NCI-H1436 (cell line): ENCODE results near the gene ADGRV1.
A peak's percentile ranks its signal among the peaks of the same experiment; 100 is the strongest.
"Not testable (repeated sequence)": the region's sequence is repeated elsewhere in the genome, so short reads cannot be mapped to it uniquely, and the experiment has no call there.

ENCODE experiments used
- DNase-seq: peaks from one replicate; lab custom pipeline; 2025; lab: John Stamatoyannopoulos, UW

ADGRV1 gene

DNA sequence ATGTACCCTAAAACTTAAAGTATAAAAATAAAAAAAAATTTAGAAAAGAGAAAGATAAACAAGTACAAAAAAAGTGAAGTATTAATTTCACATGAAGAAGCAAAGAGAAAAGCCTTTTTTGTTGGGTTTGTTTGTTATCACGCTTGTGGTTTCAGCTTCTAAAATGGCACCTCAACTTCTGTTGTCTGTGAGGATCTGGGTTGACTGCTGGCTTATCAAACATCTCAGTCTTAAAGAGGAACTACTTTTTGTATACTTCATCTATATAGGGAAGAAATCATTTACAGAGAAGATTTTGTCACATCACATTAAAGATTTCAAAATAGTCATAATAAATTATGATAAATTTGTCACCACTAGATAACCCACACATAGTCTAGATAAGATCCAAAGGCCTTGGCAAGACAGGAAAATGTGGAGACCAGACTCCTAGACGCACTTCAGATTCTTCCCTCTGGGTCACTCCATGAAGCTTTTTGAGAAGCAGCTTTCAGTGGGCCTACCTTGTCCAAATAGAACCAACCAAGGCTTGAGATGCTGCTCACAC lies 8.8 kb upstream of the ADGRV1 start:
- DNase-seq, result no peak

DNA sequence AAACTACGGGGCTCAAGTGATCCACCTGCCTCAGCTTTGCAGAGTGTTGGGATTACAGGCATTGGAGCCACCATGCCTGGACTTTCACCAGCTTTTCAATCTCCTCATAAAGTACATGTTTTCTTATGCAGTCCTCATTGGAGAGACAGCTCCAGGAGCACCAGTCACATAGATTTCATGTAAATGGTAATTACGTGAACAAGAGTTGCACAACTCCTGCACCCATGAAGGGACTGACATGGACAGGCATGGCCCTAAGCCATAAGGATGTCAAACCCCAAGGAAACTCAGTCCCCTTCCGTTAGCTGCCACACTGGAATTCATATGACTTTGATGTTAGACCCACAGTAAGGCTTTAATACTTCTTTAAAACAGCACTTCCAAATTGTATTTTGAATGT lies 7.6 kb upstream of the ADGRV1 start:
- DNase-seq, result no peak

DNA sequence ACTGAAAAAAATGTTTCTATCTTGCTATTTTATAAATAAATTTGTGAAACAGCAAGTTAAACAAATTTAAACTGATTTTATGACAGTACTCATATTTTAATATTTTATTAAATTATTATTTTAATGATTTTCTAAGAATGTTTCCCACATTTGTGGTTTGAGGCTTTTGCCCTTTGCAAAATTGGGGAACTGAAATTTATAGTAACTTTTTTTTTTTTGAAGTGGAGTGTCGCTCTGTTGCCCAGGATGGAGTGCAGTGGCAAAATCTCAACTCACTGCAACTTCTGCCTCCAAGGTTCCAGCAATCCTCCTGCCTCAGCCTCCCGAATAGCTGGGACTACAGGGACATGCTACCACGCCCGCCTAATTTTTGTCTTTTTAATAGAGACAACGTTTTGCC lies 7.2 kb upstream of the ADGRV1 start:
- no peak for DNase-seq

GRCh38 chr5:90553711-90554110 lies 4.9 kb upstream of the ADGRV1 start:
- DNase-seq, result no peak

GRCh38 chr5:90554358-90555006 lies 4.1 kb upstream of the ADGRV1 start:
- DNase-seq, result no peak

DNA sequence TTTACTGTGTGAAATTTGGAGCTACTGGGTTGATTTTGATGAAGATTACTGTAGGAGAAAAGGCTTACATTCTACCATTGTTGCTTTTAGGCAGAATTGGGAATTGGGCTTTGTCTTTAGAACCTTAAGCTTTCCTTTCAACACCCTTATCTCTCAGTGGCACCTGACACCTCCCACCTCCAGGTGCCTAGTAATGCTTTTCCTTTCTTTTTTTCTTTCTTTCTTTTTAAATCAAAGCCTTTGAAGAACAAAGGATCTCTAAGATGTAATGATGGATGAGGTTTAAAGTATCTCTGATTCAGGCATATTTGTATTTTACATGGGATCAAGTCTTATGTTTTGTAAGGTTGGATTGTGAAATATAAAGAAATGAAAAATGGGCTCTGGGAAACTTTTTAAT lies 2.9 kb upstream of the ADGRV1 start:
- no peak for DNase-seq

- no peak for DNase-seq
Observed at GRCh38 chr5:90557391-90557790, 1.2 kb upstream of the ADGRV1 start.

- DNase-seq, result no peak
Observed at GRCh38 chr5:90557871-90558270, 726 bp upstream of the ADGRV1 start.

- DNase-seq, result peak; percentile 28
Observed at GRCh38 chr5:90560771-90561170, 2.2 kb downstream of the ADGRV1 start.

- no peak for DNase-seq
Observed at GRCh38 chr5:90561766-90562165, 3.2 kb downstream of the ADGRV1 start.

DNA sequence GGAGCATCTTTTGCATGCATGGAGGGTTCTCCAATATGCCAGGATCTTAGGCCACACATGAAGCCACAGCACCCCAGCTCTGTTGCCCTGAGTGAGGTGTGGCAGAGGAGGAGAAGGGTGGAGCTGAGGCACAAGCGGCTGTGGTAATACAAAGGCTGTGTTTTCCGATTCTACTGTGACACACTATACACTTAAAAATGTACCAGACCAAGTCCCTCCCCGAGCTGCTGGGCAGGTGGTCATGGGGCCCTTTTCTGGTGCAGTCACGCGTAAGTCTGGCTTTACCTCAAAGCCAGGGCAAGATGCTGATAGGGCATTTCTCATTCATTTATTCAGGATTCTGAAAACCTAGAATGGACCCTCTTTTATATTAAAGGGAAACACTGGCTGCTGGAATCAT lies 3.7 kb downstream of the ADGRV1 start:
- DNase-seq, result peak; percentile 10

- DNase-seq, result peak; percentile 66
Observed at GRCh38 chr5:90563108-90563507, 4.5 kb downstream of the ADGRV1 start.

GRCh38 chr5:90565491-90565890 lies 6.9 kb downstream of the ADGRV1 start:
- DNase-seq, result no peak

- no peak for DNase-seq
Observed at GRCh38 chr5:90569084-90569483, 10.5 kb downstream of the ADGRV1 start.

- no peak for DNase-seq
Observed at GRCh38 chr5:90570034-90570433, 11.4 kb downstream of the ADGRV1 start.

- peak; percentile 9 for DNase-seq
Observed at GRCh38 chr5:90571147-90571773, 12.7 kb downstream of the ADGRV1 start.

GRCh38 chr5:90575712-90576111 lies 17.1 kb downstream of the ADGRV1 start:
- no peak for DNase-seq

DNA sequence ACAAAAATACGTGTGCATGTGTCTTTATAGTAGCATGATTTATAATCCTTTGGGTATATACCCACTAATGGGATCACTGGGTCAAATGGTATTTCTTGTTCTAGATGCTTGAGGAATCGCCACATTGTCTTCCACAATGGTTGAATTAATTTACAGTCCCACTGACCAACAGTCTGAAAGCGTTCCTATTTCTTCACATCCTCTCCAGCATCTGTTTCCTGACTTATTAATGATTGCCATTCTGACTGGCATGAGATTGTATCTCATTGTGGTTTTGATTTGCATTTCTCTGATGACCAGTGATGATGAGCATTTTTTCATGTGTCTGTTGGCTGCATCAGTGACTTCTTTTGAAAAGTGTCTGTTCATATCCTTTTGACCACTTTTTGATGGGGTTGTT lies 18.0 kb downstream of the ADGRV1 start:
- DNase-seq, result not testable (repeated sequence)

DNA sequence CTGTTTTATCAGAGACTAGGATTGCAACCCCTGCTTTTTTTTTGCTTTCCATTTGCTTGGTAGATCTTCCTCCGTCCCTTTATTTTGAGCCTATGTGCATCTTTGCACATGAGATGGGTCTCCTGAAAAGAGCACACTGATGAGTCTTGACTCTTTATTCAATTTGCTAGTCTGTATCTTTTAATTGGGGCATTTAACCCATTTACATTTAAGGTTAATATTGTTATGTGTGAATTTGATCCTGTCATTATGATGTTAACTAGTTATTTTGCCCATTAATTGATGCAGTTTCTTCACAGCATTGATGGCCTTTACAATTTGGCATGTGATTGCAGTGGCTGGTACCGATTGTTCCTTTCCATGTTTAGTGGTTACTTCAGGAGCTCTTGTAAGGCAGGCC lies 21.3 kb downstream of the ADGRV1 start:
- DNase-seq, result not testable (repeated sequence)

GRCh38 chr5:90581956-90582355 lies 23.4 kb downstream of the ADGRV1 start:
- no peak for DNase-seq

GRCh38 chr5:90585337-90585986 lies 26.9 kb downstream of the ADGRV1 start:
- DNase-seq, result no peak

GRCh38 chr5:90586469-90586868 lies 27.9 kb downstream of the ADGRV1 start:
- DNase-seq, result no peak

GRCh38 chr5:90590170-90590569 lies 31.6 kb downstream of the ADGRV1 start:
- DNase-seq, result no peak
